Endometrial microvascular endothelial cells (primary cell): Measurements from ENCODE around the gene SPTLC2. TPM values are rescaled to one million over a fixed set of nuclear protein-coding genes. Genes with fewer than 3 reads are reported as not detected.

Experiments used
- in situ Hi-C: cut with HindIII; loops from 2 replicates; pipeline ENCODE4 v1.10.0; 2017; ENCODE audit warnings: low sequenced_read_pairs, low pct_unique_long_range_greater_than_20kb; ENCODE audit errors: inconsistent ontology term
- total RNA-seq: library from RNA; depleted of rRNA; stranded (reverse); fragments of >200 nt; gene quantifications from one replicate; pipeline ENCODE4 v1.2.3, GENCODE V29; 2015; ENCODE audit errors: inconsistent ontology term

SPTLC2 gene
- total RNA-seq, 1 donor from 2014 or later = 43.7 TPM

DNA sequence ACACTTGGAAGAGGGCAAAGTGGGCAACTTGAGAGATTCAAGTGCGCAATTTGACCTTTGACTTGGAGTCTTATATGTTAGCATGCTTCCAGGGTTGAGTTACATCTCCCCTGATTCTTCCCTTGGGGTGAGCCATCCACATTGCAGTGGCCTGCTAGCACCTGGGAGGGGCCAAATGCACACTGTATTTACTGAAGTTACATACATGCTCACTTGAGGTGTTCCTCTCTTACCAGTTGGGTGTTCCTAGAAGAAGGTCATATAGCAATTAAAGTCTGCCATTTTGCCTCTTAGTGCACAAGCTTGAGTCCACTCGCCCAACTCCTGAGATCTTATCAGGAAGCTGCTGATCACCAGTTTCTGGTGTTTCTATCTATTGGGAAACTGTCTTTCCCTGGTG, 13.7 kb upstream of the SPTLC2 start:
- in situ Hi-C loops = no loop called here

GRCh38 chr14:77625360-77625759, 8.9 kb upstream of the SPTLC2 start:
- in situ Hi-C loops = no loop called here

DNA sequence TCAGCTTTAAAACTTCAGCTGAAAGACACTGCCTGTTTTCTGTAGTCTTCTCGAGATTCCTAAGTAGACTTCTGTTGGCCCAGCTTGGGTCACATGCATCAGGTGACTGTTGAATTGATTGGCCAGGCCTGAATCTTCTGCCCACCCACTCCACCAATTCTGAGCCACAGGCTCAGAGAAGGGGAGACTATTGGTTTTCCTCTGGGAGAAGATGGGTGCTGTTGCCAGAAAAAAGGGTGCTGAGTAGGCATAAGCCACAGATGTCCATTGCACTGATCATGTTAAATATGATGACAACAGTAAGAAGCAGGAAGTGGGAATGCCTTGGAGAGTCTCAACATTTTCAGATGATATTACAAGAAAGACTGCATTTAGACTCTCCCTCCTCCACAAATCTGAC, 6.8 kb upstream of the SPTLC2 start:
- in situ Hi-C loops = no loop called here

DNA sequence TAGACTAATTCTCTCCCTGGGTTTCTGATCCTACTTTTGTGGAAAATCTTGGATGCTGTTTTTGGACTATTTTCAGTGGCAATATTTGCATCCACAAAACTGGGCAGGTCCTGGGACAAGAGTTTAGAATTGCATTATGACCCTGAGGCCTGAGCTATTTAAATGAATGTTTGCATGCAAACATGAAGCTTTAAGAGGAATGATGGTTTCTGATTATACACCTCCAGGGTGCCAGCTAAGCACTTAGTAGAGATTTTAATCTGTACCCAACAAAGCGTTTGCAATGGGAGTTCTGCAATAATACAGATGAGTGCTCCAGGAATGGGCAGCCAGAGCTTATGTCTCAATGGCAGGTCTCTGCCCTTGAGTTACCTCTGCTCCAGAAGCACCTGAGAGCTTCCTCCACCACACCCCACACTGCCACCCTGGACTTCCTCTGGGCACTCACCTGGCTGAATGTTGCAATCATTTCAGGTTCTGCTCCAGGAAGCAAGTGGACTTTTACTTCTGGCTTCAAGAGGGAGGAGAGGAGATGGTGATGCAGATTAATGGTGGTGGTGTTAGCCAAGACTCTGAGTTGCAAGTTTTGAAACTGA, 6.0 kb upstream of the SPTLC2 start:
- in situ Hi-C loops = no loop called here

GRCh38 chr14:77620222-77620870, 3.9 kb upstream of the SPTLC2 start:
- in situ Hi-C loops = no loop called here

DNA sequence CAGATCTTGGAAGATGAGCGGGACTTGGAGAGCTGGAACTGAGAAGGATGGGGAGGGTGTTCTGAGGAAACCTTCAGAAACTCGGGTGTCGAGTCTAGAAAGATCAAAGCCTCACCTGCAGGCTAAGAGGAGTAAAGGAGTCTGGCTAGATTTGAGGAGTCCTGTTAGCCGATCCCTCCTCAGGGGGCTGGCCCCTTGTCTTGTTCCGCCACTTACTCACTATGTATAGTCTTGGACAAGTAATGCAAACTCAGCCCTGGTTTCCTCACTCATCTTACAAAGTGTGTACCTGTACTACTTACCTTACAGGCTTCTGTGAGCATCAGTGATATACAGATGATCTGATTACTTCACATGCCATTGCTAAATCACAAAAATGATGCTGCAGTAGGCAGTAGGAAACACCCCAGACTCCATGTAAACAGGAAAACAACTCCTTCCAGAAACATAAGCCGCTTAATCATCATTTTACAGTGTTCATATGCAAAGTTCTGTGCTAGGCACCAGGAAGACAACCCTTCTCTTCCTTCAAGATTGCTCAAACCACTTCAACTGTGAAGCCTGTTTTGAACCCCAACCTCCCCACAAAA, 2.0 kb upstream of the SPTLC2 start:
- in situ Hi-C loops = no loop called here

GRCh38 chr14:77616133-77616453, 344 bp downstream of the SPTLC2 start:
- in situ Hi-C loops = no loop called here

DNA sequence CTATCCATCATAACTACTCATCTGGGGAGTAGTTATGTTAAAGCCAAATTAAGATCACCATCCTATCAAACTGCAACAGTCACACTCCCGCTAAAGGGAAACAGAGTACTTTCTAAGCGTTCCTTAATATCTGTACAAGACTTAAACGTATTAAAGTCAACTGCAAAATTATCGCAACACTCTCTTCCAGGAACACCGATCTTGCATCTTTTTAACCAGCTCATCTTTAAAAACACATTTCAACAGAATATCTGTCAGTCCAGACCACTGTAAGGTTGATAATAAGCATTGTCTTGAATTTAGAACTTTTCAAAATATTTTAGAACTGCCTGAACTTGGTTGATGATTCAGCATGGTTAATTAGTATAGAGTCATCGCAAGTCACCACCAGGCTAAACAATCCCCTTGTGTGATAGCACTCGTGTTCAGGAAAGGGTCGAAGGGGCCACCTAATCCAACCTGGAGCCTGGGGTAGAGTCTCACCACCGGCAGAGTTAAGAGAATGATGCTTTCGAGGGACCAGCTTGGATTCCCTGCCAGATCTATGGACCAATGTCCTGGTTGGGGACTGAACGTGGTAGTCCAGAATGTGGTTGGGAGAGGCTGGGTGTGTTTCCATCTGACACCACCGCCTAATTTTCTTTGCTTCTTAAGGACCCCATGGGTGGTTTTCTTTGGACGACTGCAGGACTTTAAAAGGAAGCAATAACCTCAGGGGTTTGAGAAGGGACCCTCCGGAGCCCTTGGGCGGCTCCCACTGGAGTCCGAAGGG, 890 bp downstream of the SPTLC2 start:
- in situ Hi-C loops = no loop called here

- in situ Hi-C loops = no loop called here
Measured at GRCh38 chr14:77613201-77613600, 3.2 kb downstream of the SPTLC2 start.

DNA sequence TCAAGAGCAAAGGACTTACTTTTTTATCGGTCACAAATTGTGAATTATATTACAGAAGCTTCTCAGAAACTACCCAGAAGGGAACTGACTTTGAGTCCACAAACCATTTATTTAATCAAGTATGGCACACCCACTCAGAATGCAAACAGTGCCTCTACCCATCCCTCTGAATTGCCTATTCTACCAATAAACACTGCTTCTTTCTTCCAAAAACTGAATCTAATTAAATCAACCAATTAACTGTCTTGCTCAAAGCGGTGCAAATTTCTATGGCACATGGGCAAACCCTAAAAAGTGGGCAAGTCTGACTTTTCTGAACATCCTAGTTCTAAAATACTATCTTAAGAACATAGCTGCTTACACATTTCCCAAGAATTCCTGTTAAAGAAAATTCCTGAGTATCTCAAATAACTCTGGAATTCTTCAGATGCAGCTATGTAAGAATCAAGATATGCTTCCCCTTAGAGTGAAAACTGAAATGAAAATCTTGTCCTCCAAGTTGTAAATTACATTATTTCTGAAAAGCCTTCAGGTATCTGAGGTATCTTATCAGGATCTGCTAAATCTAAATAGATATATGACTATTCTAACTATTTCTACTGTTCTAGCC, 4.3 kb downstream of the SPTLC2 start:
- in situ Hi-C loops = no loop called here

DNA sequence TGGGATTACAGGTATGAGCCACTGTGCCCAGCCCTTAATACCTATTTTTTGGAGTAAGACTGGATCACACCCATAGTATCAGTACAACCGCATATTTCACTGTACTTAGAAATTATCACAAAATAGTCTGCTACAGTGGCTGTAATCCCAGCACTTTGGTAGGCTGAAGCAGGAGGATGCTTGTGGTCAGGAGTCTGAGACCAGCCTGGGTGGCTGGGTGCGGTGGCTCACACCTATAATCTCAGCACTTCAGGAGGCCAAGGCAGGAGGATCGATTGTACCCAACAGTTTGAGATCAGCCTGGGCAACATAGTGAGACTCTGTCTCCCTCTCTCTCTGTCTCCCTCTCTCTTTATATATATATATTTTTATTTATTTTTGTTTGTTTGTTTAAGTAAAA, 5.9 kb downstream of the SPTLC2 start:
- in situ Hi-C loops = no loop called here

DNA sequence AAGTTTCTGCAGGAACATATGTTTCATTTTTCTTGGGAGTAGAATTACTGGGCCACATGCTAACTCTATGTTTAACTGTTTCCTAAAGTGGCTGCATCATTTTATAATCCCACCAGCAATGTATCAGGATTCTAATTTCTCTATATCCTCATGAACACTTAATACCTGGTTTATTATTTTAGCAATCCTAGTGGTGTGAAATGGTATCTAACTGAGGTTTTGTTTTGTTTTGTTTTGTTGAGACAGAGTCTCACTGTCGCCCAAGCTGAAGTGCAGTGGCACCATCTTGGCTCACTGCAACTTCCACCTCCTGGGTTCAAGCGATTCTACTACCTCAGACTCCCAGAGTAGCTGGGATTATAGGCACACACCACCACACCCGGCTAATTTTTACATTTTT, 6.5 kb downstream of the SPTLC2 start:
- in situ Hi-C loops = no loop called here

DNA sequence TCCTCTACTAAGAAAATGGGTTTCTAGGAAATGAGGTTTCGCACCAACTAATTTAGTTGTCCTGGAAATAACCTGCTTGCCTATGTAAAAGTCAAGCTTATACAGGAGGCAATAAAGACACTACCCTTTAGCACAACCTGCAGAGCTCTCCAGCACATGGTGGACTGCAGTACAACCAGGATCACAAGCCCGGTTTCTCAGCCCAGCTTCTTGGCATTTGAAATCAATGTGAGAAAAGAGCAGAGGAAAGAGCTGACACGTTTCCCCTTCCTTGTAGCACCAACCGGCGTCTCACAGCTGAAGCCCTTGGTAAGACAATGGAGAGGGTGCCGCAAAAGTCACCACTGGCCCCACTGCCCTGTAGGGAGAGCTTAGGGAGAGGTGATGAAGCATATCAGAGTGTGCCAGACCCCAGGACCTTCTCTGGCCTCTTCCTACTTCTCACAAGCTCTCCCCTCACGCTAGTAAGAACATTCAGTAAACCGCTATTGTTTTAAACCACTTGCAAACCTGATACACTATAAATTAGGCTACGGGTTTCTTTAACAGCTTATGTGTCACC, 8.6 kb downstream of the SPTLC2 start:
- in situ Hi-C loops = no loop called here

GRCh38 chr14:77605392-77605972, 11.0 kb downstream of the SPTLC2 start:
- in situ Hi-C loops = no loop called here

DNA sequence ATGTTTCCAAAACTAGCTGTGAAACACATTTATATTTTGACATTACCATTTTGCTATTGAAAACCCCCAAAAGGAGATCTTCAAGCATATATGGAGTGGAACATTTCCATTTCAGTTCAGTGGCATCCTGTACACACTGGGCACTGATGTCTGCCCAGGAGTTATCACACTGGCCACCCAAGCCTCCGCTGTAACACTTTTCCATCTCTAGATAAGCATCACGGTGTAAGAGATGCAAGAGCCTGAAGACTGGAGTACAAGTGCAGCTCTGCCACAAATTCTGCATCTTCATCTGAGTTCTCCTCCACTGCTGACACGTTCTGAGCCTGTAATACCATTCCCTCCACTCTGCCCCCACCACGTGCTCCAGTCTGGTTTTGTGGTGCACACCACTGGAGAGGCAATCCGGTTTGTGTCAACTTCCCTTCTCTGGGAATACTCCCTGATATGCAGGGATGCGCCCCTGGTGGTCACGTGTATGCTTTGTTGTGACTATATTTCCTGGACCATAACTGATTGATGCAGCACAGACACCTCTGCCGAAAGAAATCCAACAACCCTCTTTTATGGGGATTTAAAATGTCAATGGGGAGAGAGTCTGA, 12.7 kb downstream of the SPTLC2 start:
- in situ Hi-C loops = no loop called here

DNA sequence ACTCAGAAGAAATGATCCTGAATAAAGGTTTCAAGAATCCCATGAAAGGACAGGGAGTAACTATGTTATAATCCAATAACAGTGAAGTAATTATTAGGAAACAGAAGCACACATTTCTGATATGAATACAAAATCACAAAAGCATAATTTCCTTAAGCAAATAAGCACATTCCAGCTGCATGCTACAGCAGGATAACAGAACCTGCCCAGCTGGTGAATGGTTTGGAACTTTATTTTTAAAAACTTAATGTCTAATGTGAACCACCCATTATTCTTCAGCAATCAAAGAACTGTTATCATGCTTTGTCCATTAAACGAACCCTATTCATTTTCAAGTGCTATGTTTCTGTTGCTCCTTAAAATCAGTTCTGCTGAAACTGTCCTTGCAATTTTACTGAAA, 13.4 kb downstream of the SPTLC2 start:
- in situ Hi-C loops = no loop called here

GRCh38 chr14:77601846-77602619, 14.4 kb downstream of the SPTLC2 start:
- in situ Hi-C loops = no loop called here

- in situ Hi-C loops = no loop called here
Measured at GRCh38 chr14:77599889-77600288, 16.5 kb downstream of the SPTLC2 start.
